H1 (cell line): ENCODE measurements around the gene SMG9. TPM values are rescaled to one million over a fixed set of nuclear protein-coding genes. Genes with fewer than 3 reads are reported as not detected.

Experiments
- CTCF ChIA-PET: fragments of 300-600 bp; sonication (Branson Sonifier 250); formaldehyde crosslinking; loops from one replicate; lab custom pipeline; 2021; ENCODE audit not compliant: partially characterized antibody; lab: Charles Lee
- POLR2A ChIA-PET: fragments of 300-600 bp; sonication (Branson Sonifier 250); formaldehyde crosslinking; loops from one replicate; lab custom pipeline; 2021; ENCODE audit warnings: inconsistent platforms; ENCODE audit not compliant: partially characterized antibody; lab: Charles Lee
- DNase-seq, 2 experiments: peaks; one replicate each; pipeline versions ENCODE4 v3.0.0 to v3.0.0-alpha.2; 2010 to 2022; ENCODE audit warnings: low spot score in 2 of 2, low read depth in 1 of 2, mixed read lengths in 1 of 2
- FAIRE-seq: peaks from 2 replicates; lab custom pipeline; 2011; peaks lifted over from hg19 to GRCh38; lab: Jason Lieb, UNC
- H2AFZ ChIP-seq: 2 replicates; pipeline ENCODE4 v1.8.1; 2012; ENCODE audit warnings: low read length, inconsistent platforms
- H2AK5ac ChIP-seq: 2 replicates; pipeline ENCODE4 v1.6.1; 2013; ENCODE audit warnings: low read depth, low read length
- H2BK120ac ChIP-seq: replicated peaks from 2 replicates; pipeline ENCODE3; 2013; ENCODE audit warnings: low read depth, low read length, inconsistent platforms
- H2BK12ac ChIP-seq: 2 replicates; pipeline ENCODE4 v1.6.1; 2013; ENCODE audit warnings: low read depth, low read length
- H2BK15ac ChIP-seq: 2 replicates; pipeline ENCODE4 v1.6.1; 2013; ENCODE audit warnings: low read length
- H2BK20ac ChIP-seq: 2 replicates; pipeline ENCODE4 v1.6.1; 2013; ENCODE audit warnings: low read length
- H2BK5ac ChIP-seq: 2 replicates; pipeline ENCODE4 v1.6.1; 2013; ENCODE audit warnings: low read depth, low read length
- H3K14ac ChIP-seq: 2 replicates; pipeline ENCODE4 v1.6.1; 2013; ENCODE audit warnings: inconsistent platforms; ENCODE audit not compliant: insufficient read length
- H3K18ac ChIP-seq: 2 replicates; pipeline ENCODE4 v1.6.1; 2013; ENCODE audit warnings: low read length; ENCODE audit errors: extremely low read depth
- H3K23ac ChIP-seq: 2 replicates; pipeline ENCODE4 v1.6.1; 2013; ENCODE audit warnings: inconsistent platforms; ENCODE audit not compliant: insufficient read length
- H3K23me2 ChIP-seq: 2 replicates; pipeline ENCODE4 v1.6.1; 2013; ENCODE audit warnings: low read depth, low read length
- H3K27ac ChIP-seq: 2 replicates; pipeline ENCODE4 v1.6.1; 2011; ENCODE audit warnings: low read depth, low read length, inconsistent platforms
- H3K27me3 ChIP-seq, 4 experiments: replicated peaks in 1 of 4; 1 replicate in 1 of 4; 2 replicates in 3 of 4; pipeline versions ENCODE4 v1.6.1 to v1.8.1; 2011 to 2013; ENCODE audit warnings: low read length in 3 of 4, mild to moderate bottlenecking in 3 of 4, inconsistent platforms in 2 of 4, mixed read lengths in 2 of 4, moderate library complexity in 1 of 4; ENCODE audit not compliant: control insufficient read depth in 3 of 4, insufficient read depth in 3 of 4; ENCODE audit errors: extremely low read depth in 1 of 4
- H3K36me3 ChIP-seq, 4 experiments: 2 replicates each; pipeline versions ENCODE4 v1.6.1 to v1.8.1; 2011 to 2013; ENCODE audit warnings: mild to moderate bottlenecking in 4 of 4, low read length in 3 of 4, moderate library complexity in 2 of 4, control low read depth in 1 of 4, inconsistent platforms in 1 of 4; ENCODE audit not compliant: insufficient read depth in 4 of 4, control insufficient read depth in 2 of 4
- H3K4ac ChIP-seq: replicated peaks from 2 replicates; pipeline ENCODE3; 2013; ENCODE audit warnings: low read length, low read depth, mixed read lengths, inconsistent platforms; ENCODE audit not compliant: insufficient read length
- H3K4me1 ChIP-seq, 4 experiments: replicated peaks in 1 of 4; 1 replicate in 1 of 4; 2 replicates in 3 of 4; pipeline versions ENCODE4 v1.6.1 to v1.8.1; 2011 to 2013; ENCODE audit warnings: low read length in 3 of 4, inconsistent platforms in 2 of 4, mixed read lengths in 1 of 4; ENCODE audit not compliant: insufficient read depth in 4 of 4, control insufficient read depth in 3 of 4
- H3K4me2 ChIP-seq, 2 experiments: 2 replicates each; pipeline versions ENCODE4 v1.6.1 to v1.8.1; 2011 to 2013; ENCODE audit warnings: low read depth in 2 of 2, low read length in 2 of 2, control low read depth in 1 of 2, inconsistent platforms in 1 of 2, mild to moderate bottlenecking in 1 of 2; ENCODE audit not compliant: insufficient read depth in 1 of 2
- H3K4me3 ChIP-seq, 4 experiments: fragments of 200-600, 300-600 bp in 1 of 4; sonication (generic), shearing (Covaris generic), sonication (Bioruptor Twin) in 1 of 4; 2 replicates each; pipeline versions ENCODE4 v1.5.1 to v1.8.1; 2011 to 2016; ENCODE audit warnings: low read length in 4 of 4, low read depth in 3 of 4, control low read depth in 2 of 4, inconsistent platforms in 2 of 4, mild to moderate bottlenecking in 2 of 4, mixed read lengths in 1 of 4, moderate library complexity in 1 of 4; ENCODE audit not compliant: insufficient read depth in 2 of 4; ENCODE audit errors: extremely low read depth in 1 of 4
- H3K56ac ChIP-seq: replicated peaks from 2 replicates; pipeline ENCODE3; 2013; ENCODE audit warnings: low read depth, mild to moderate bottlenecking, mixed read lengths, low read length, inconsistent platforms; ENCODE audit not compliant: insufficient read length
- H3K79me1 ChIP-seq: 2 replicates; pipeline ENCODE4 v1.6.1; 2013; ENCODE audit warnings: low read depth, low read length, control low read depth
- H3K79me2 ChIP-seq, 2 experiments: 2 replicates each; pipeline versions ENCODE4 v1.6.1 to v1.8.1; 2012 to 2013; ENCODE audit warnings: low read length in 2 of 2, mild to moderate bottlenecking in 2 of 2, inconsistent platforms in 1 of 2; ENCODE audit not compliant: insufficient read depth in 2 of 2, control insufficient read depth in 1 of 2
- H3K9ac ChIP-seq, 4 experiments: replicated peaks in 1 of 4; 1 replicate in 1 of 4; 2 replicates in 3 of 4; pipeline versions ENCODE4 v1.6.1 to v1.8.1; 2011 to 2013; ENCODE audit warnings: low read depth in 3 of 4, low read length in 3 of 4, control low read depth in 2 of 4, mild to moderate bottlenecking in 2 of 4, moderate library complexity in 2 of 4, inconsistent platforms in 1 of 4; ENCODE audit errors: extremely low read depth in 1 of 4
- H3K9me3 ChIP-seq, 2 experiments: 2 replicates each; pipeline versions ENCODE4 v1.6.1 to v1.8.1; 2012 to 2013; ENCODE audit warnings: mild to moderate bottlenecking in 2 of 2, moderate library complexity in 2 of 2, control low read depth in 1 of 2, inconsistent platforms in 1 of 2, low read depth in 1 of 2, low read length in 1 of 2, mixed read lengths in 1 of 2; ENCODE audit not compliant: insufficient read depth in 2 of 2
- H4K20me1 ChIP-seq, 2 experiments: replicated peaks in 1 of 2; 2 replicates each; pipeline versions ENCODE3 to v1.8.1; 2011 to 2013; ENCODE audit warnings: inconsistent platforms in 2 of 2, low read length in 2 of 2, mild to moderate bottlenecking in 1 of 2; ENCODE audit not compliant: insufficient read depth in 2 of 2, control insufficient read depth in 1 of 2
- H4K5ac ChIP-seq: 2 replicates; pipeline ENCODE4 v1.6.1; 2013; ENCODE audit warnings: low read length, low read depth, mixed read lengths, inconsistent platforms; ENCODE audit not compliant: insufficient read length
- H4K8ac ChIP-seq: 2 replicates; pipeline ENCODE4 v1.8.0; 2013; ENCODE audit warnings: mild to moderate bottlenecking, moderate library complexity, low read length, inconsistent platforms; ENCODE audit not compliant: insufficient read depth; ENCODE audit errors: extremely low read depth
- H4K91ac ChIP-seq: replicated peaks from 2 replicates; pipeline ENCODE3; 2013; ENCODE audit warnings: low read length, mixed read lengths, inconsistent platforms; ENCODE audit not compliant: insufficient read length
- CEBPB ChIP-seq: IDR thresholded peaks from 2 replicates; pipeline ENCODE4 v1.6.1; 2012; ENCODE audit warnings: low read depth, low read length
- CTBP2 ChIP-seq: IDR thresholded peaks from 2 replicates; pipeline ENCODE4 v1.7.0; 2011; ENCODE audit warnings: borderline replicate concordance, mild to moderate bottlenecking, moderate library complexity, mixed read lengths, low read length; ENCODE audit not compliant: insufficient read depth, insufficient read length
- EGR1 ChIP-seq: IDR thresholded peaks from 2 replicates; pipeline ENCODE4 v1.6.1; 2011; ENCODE audit warnings: low read depth, low read length, borderline replicate concordance
- KDM1A ChIP-seq: fragments of 200-600, 300-600 bp; sonication (generic); IDR thresholded peaks from 2 replicates; pipeline ENCODE4 v1.7.1; 2016; ENCODE audit warnings: mild to moderate bottlenecking, low read length, borderline replicate concordance
- SIRT6 ChIP-seq: IDR thresholded peaks from one replicate; pipeline ENCODE4 v1.7.1; 2012; ENCODE audit warnings: low read length, inconsistent platforms
- SP2 ChIP-seq: IDR thresholded peaks from 2 replicates; pipeline ENCODE4 v1.6.1; 2012; ENCODE audit warnings: mild to moderate bottlenecking, low read length, inconsistent platforms
- SRF ChIP-seq: IDR thresholded peaks from 2 replicates; pipeline ENCODE4 v1.6.1; 2011; ENCODE audit warnings: mild to moderate bottlenecking, low read depth, low read length, moderate library complexity
- TAF1 ChIP-seq: IDR thresholded peaks from 2 replicates; pipeline ENCODE4 v1.6.1; 2011; ENCODE audit warnings: mild to moderate bottlenecking, low read depth, low read length
- WGBS, 2 experiments: shearing (Covaris generic) in 1 of 2; methylation state at CpG; one replicate each; pipeline versions ENCODE4 v1.1.6 to v1.1.7; 2013 to 2015; ENCODE audit warnings: low lambda C conversion rate in 2 of 2, mixed read lengths in 2 of 2, inconsistent platforms in 1 of 2, low coverage in 1 of 2, missing lambda C conversion rate in 1 of 2; ENCODE audit not compliant: insufficient replicate concordance in 2 of 2, insufficient coverage in 1 of 2, insufficient read length in 1 of 2; ENCODE audit errors: extremely low coverage in 1 of 2, missing lambda C conversion rate in 1 of 2; 5-methylcytosine and 5-hydroxymethylcytosine counted together
- polyA plus RNA-seq, 7 experiments: library from polyadenylated mRNA; depleted of rRNA in 3 of 7; stranded (reverse) in 5 of 7; unstranded in 2 of 7; fragments of >200 nt in 5 of 7; fragments of 200-250 nt in 2 of 7; gene quantifications; 1 replicate in 5 of 7; 2 replicates in 1 of 7; 4 replicates in 1 of 7; pipeline versions ENCODE4 v1.2.1 to v1.2.3, GENCODE V29; 2011 to 2013; ENCODE audit warnings: missing spikeins in 2 of 7, mixed read lengths in 2 of 7
- total RNA-seq: library from RNA; stranded (reverse); fragmentation: NEBNext Ultra II Directional; extraction: Animal tissue kit (Norgen Biotek cat#: 25700); gene quantifications from 2 replicates; pipeline ENCODE4 v1.2.1, GENCODE V29; 2021
- TF ChIP-seq, protein P1 (sequence below): IDR thresholded peaks from 2 replicates; pipeline ENCODE4 v1.6.1; 2011; ENCODE audit warnings: low read depth, mild to moderate bottlenecking, low read length; ENCODE audit not compliant: insufficient read depth

SMG9 gene
- total and polyA plus RNA-seq, 2 of the 8 experiments (the other 6 are each of a cell fraction or from before 2014, with no cell fraction given), result 20.4 to 28.7 TPM

- Histone ChIP-seq H3K4me2 (no peak overlapping the region), H2BK15ac (no peak overlapping the region), H3K79me1 (no peaks in the 10 kb centered on the region), H4K8ac (no peak overlapping the region), H3K23ac (no peak overlapping the region), H3K9ac (no peak overlapping the region), H2BK12ac (0 out of 2 replicates have a peak overlapping the region, but pooled peaks have one; percentile 17), H3K4me3 (no peak overlapping the region), H3K14ac (no peak overlapping the region), H3K36me3 (no peaks in the 10 kb centered on the region), H3K27ac (no peak overlapping the region), H4K5ac (no peak overlapping the region), H3K4me1 (0 out of 7 replicates have a peak, but pooled peaks cover 0 to 2% (median 0%) of the 10 kb centered on the region in 4 experiments), H2BK20ac (no peak overlapping the region), H3K18ac (no peak overlapping the region), H2AK5ac (no peak overlapping the region), H3K9me3 (peaks cover 5 to 6% of the 10 kb centered on the region in 2 experiments; a peak in 3 of 4 replicates), H4K91ac (no peak overlapping the region), H4K20me1 (no peaks in the 10 kb centered on the region), H2AFZ (no peak overlapping the region), H3K23me2 (peaks cover 5% of the 10 kb centered on the region; the same call in 1 of the 2 replicates), H2BK5ac (no peak overlapping the region), H3K4ac (no peak overlapping the region), H3K27me3 (peaks cover 0 to 2% (median under 1%) of the 10 kb centered on the region in 4 experiments; a peak in 3 of 7 replicates), H3K79me2 (no peaks in the 10 kb centered on the region), H2BK120ac (no peak overlapping the region), H3K56ac (no peak overlapping the region)
- WGBS, 2 experiments, result 79% methylated on average over 7 of the region's 7 CpGs; no CpG with 5 or more reads in 1 of the 2 experiments
- POLR2A ChIA-PET, result no interaction called here
- CTCF ChIA-PET, result interaction anchor here (0.6 to 1.2 kb wide), 3 partner anchors 10 to 119 kb away, joined by 3 read pairs; no protein-coding TSS in a partner anchor
- FAIRE-seq (no peak), DNase-seq (no peak)
- TF ChIP-seq SRF (no peak), TAF1 (no peak), KDM1A (no peak), SP2 (no peak), EGR1 (no peak), CTBP2 (no peak), SIRT6 (no peak), CEBPB (no peak)
- TF ChIP-seq, protein P1, sequence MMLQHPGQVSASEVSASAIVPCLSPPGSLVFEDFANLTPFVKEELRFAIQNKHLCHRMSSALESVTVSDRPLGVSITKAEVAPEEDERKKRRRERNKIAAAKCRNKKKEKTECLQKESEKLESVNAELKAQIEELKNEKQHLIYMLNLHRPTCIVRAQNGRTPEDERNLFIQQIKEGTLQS, result no peak
These were observed 50.6 kb downstream of the SMG9 start for GRCh38 chr19:43704002-43704705.
